Keratinocyte (primary cell): Measurements from ENCODE around the gene IL13RA2. TPM values are rescaled to one million over a fixed set of nuclear protein-coding genes. Genes with fewer than 3 reads are reported as not detected.

Experiments used
- DNase-seq: peaks from one replicate; pipeline ENCODE4 v3.0.0-alpha.2; 2011; ENCODE audit warnings: low read depth, missing footprints, low spot score
- FAIRE-seq: peaks from 2 replicates; lab custom pipeline; 2011; peaks lifted over from hg19 to GRCh38; lab: Jason Lieb, UNC
- H2AFZ ChIP-seq: 2 replicates; pipeline ENCODE4 v1.6.0; 2012; ENCODE audit warnings: low read length, control low read depth, inconsistent platforms; ENCODE audit not compliant: control insufficient read depth
- H3K27ac ChIP-seq: 2 replicates; pipeline ENCODE4 v1.5.1; 2011; ENCODE audit warnings: low read length; ENCODE audit not compliant: control insufficient read depth, insufficient read depth
- H3K27me3 ChIP-seq: 3 replicates; pipeline ENCODE4 v1.6.0; 2011; ENCODE audit warnings: low read length; ENCODE audit not compliant: control insufficient read depth, insufficient read depth; ENCODE audit errors: extremely low read depth
- H3K36me3 ChIP-seq, 2 experiments: 2 replicates in 1 of 2; 3 replicates in 1 of 2; pipeline ENCODE4 v1.5.1; 2011; ENCODE audit warnings: low read length in 2 of 2, mild to moderate bottlenecking in 1 of 2; ENCODE audit not compliant: control insufficient read depth in 2 of 2, insufficient read depth in 2 of 2; ENCODE audit errors: extremely low read depth in 1 of 2
- H3K4me1 ChIP-seq: 3 replicates; pipeline ENCODE4 v1.5.1; 2011; ENCODE audit warnings: low read length; ENCODE audit not compliant: control insufficient read depth, insufficient read depth; ENCODE audit errors: extremely low read depth
- H3K4me2 ChIP-seq: 3 replicates; pipeline ENCODE4 v1.6.0; 2011; ENCODE audit warnings: low read depth, low read length; ENCODE audit not compliant: control insufficient read depth, insufficient read depth; ENCODE audit errors: extremely low read depth
- H3K4me3 ChIP-seq, 3 experiments: fragments of 200-600 bp in 1 of 3; sonication (generic) in 1 of 3; 2 replicates in 2 of 3; 3 replicates in 1 of 3; pipeline ENCODE4 v1.5.1; 2011 to 2016; ENCODE audit warnings: low read length in 3 of 3, mild to moderate bottlenecking in 3 of 3, control low read depth in 2 of 3, inconsistent platforms in 1 of 3, low read depth in 1 of 3, mixed read lengths in 1 of 3, mixed run types in 1 of 3, moderate library complexity in 1 of 3; ENCODE audit not compliant: control insufficient read depth in 2 of 3, insufficient read depth in 2 of 3; ENCODE audit errors: extremely low read depth in 1 of 3
- H3K79me2 ChIP-seq: 2 replicates; pipeline ENCODE4 v1.6.0; 2012; ENCODE audit warnings: low read length; ENCODE audit not compliant: control insufficient read depth, insufficient read depth
- H3K9ac ChIP-seq: 3 replicates; pipeline ENCODE4 v1.6.0; 2011; ENCODE audit warnings: low read length; ENCODE audit not compliant: control insufficient read depth, insufficient read depth; ENCODE audit errors: extremely low read depth
- H3K9me1 ChIP-seq: 3 replicates; pipeline ENCODE4 v1.6.0; 2011; ENCODE audit warnings: low read length; ENCODE audit not compliant: control insufficient read depth, insufficient read depth; ENCODE audit errors: extremely low read depth
- H3K9me3 ChIP-seq: 2 replicates; pipeline ENCODE4 v1.5.1; 2012; ENCODE audit warnings: low read depth, low read length; ENCODE audit not compliant: control insufficient read depth
- H4K20me1 ChIP-seq: 3 replicates; pipeline ENCODE4 v1.6.0; 2011; ENCODE audit warnings: low read length; ENCODE audit not compliant: control insufficient read depth, insufficient read depth; ENCODE audit errors: extremely low read depth
- CTCF ChIP-seq, 3 experiments: IDR thresholded peaks in 1 of 3; conservative IDR thresholded peaks in 1 of 3; optimal IDR thresholded peaks in 1 of 3; 2 replicates in 2 of 3; 3 replicates in 1 of 3; pipeline versions ENCODE3 to v1.5.1; 2011; ENCODE audit warnings: low read length in 3 of 3, mild to moderate bottlenecking in 3 of 3, moderate library complexity in 2 of 3, control low read depth in 1 of 3, inconsistent platforms in 1 of 3; ENCODE audit not compliant: insufficient read depth in 2 of 3; ENCODE audit errors: extremely low read depth in 1 of 3
- EZH2 ChIP-seq: IDR thresholded peaks from one replicate; pipeline ENCODE4 v1.6.1; 2012; ENCODE audit warnings: inconsistent platforms, mild to moderate bottlenecking, low read length, moderate library complexity
- dilution Hi-C: fragments of 300-500 bp; cut with MboI; formaldehyde crosslinking; loops from one replicate; pipeline ENCODE4 v1.7.0; 2020; ENCODE audit warnings: low sequenced_read_pairs; ENCODE audit not compliant: extremely low pct_ligation_motif_present
- polyA plus RNA-seq, 5 experiments: library from polyadenylated mRNA; depleted of rRNA in 3 of 5; stranded (reverse) in 3 of 5; stranded (forward) in 1 of 5; unstranded in 1 of 5; fragments of >200 nt; gene quantifications; 1 replicate in 1 of 5; 2 replicates in 3 of 5; 3 replicates in 1 of 5; pipeline versions ENCODE4 v1.2.1 to v1.2.3, GENCODE V29; 2011 to 2012; ENCODE audit warnings: missing spikeins in 2 of 5, low read depth in 1 of 5, low replicate concordance in 1 of 5

Gene IL13RA2
- polyA plus RNA-seq, 1 donor (not counting 4 experiments of a cell fraction or from before 2014, with no cell fraction given): 0.72 TPM

GRCh38 chrX:115030625-115031024 is 13.2 kb upstream of the IL13RA2 start:
- FAIRE-seq (peak; percentile 89), DNase-seq (peak; percentile 75)
- Histone ChIP-seq H3K36me3 (no peaks in the 10 kb centered on the region), H3K79me2 (no peaks in the 10 kb centered on the region), H4K20me1 (no peaks in the 10 kb centered on the region), H3K27ac (peak overlapping the region; percentile 80), H3K27me3 (no peaks in the 10 kb centered on the region), H3K9me3 (no peaks in the 10 kb centered on the region), H3K4me1 (peaks cover 28% of the 10 kb centered on the region), H3K9me1 (no peaks in the 10 kb centered on the region), H3K4me3 (peak overlapping the region in 1 of 3 experiments; percentile 25), H3K9ac (peak overlapping the region; percentile 62), H3K4me2 (peak overlapping the region; percentile 56), H2AFZ (no peak overlapping the region)
- TF ChIP-seq CTCF (optimal IDR thresholded peaks at IDR 0.05 in 1 of 3, IDR thresholded peaks at IDR 0.05 in 1 of 3, conservative IDR thresholded peaks at IDR 0.05 in 1 of 3; ENCODE audit: extremely low read depth in 1 of 3, insufficient read depth in 2 of 3, low read length in 3 of 3): no peak
- TF ChIP-seq EZH2: no peak
- dilution Hi-C loops: no loop called here

GRCh38 chrX:115029869-115030570 is 12.6 kb upstream of the IL13RA2 start:
- FAIRE-seq: no peak
- peak overlapping the region; percentile 49 for H2AFZ ChIP-seq

More at GRCh38 chrX:115029869-115030570, 12.6 kb upstream of the IL13RA2 start:
- Histone ChIP-seq H3K9me1 (no peaks in the 10 kb centered on the region), H3K27ac (peak overlapping the region; percentile 80), H3K4me2 (peak overlapping the region; percentile 56), H3K79me2 (no peaks in the 10 kb centered on the region), H3K4me3 (peak overlapping the region in 1 of 3 experiments; percentile 25), H3K9ac (peak overlapping the region; percentile 62), H3K9me3 (no peaks in the 10 kb centered on the region), H3K27me3 (no peaks in the 10 kb centered on the region), H3K4me1 (peaks cover 28% of the 10 kb centered on the region), H3K36me3 (no peaks in the 10 kb centered on the region), H4K20me1 (no peaks in the 10 kb centered on the region)
- TF ChIP-seq CTCF (optimal IDR thresholded peaks at IDR 0.05 in 1 of 3, IDR thresholded peaks at IDR 0.05 in 1 of 3, conservative IDR thresholded peaks at IDR 0.05 in 1 of 3; ENCODE audit: extremely low read depth in 1 of 3, insufficient read depth in 2 of 3, low read length in 3 of 3): no peak
- TF ChIP-seq EZH2: no peak
- dilution Hi-C loops: no loop called here
- no peak for DNase-seq
